ENCODE measurements around the gene AGBL4. TPM values are rescaled to one million over a fixed set of nuclear protein-coding genes. Genes with fewer than 3 reads are reported as not detected.

Gene AGBL4
- total RNA-seq, 1 experiment from 2014 or later, result not detected

DNA sequence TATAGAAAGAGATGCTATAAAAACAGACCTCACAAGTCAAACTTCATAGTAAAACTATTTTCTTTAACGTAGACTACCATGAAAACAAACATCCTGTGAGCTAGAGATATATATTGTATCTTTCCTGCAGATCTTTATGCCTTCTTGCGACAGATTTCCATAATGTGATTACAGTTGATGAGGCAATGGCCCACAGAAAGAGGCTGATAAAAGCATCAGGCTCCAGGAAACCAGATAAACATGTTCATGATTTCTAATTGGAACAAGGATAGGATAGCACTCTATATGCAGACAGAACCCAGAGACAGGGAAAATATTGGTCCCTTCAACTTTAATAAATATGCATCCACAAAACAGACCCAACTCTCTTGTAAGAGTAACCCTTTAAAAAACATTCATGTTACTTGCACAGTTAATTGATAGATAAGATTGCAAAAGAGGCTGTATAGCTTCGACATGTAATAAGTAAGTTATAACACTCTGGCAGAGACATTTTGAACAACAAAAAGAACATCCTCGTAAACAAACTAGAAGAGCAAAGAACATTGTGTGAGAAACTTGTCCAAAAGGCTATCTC lies 329.4 kb downstream of the AGBL4 start:
- no peak for DNase-seq (ENCODE audit: low spot score)

DNA sequence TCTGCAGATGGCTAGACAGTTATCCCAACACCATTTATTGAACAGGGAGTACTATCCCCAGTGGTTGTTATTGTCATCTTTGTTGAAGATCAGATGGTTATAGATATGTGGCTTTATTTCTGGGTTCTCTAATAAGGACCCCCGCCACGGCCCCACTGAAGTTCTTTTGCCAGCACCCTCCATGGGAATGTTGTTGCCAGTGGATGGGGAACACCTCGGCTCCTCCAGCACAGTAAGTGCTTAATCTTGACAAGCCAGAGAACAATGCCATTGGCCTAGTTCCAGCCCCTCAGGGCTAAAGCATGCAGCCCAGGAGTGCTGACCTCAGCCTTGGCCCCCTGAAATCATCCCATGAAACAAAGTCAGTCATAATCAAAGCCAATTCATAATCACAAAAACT lies 337.6 kb downstream of the AGBL4 start:
- no peak for DNase-seq (ENCODE audit: low spot score)

DNA sequence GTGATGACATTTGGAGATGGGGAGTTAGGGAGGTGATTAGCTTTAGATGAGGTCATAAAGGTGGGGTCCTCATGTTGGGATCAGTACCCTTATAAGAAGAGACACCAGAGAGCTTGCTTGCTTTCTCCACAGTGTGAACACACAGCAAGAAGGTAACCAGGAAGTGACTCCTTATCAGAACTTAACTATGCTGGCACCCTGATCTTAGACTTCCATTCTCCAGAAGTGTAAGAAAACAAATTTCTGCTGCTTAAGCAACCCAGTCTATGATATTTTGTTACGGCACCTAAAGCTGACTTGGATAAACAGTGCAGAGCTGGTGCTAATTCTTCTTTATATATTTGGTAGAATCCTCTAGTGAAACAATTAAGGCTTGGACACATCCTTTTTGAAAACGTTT lies 346.0 kb downstream of the AGBL4 start:
- DNase-seq (ENCODE audit: low spot score), result no peak

- no peak for DNase-seq (ENCODE audit: low spot score)
Observed at GRCh38 chr1:49651136-49651535, 372.6 kb downstream of the AGBL4 start.

DNA sequence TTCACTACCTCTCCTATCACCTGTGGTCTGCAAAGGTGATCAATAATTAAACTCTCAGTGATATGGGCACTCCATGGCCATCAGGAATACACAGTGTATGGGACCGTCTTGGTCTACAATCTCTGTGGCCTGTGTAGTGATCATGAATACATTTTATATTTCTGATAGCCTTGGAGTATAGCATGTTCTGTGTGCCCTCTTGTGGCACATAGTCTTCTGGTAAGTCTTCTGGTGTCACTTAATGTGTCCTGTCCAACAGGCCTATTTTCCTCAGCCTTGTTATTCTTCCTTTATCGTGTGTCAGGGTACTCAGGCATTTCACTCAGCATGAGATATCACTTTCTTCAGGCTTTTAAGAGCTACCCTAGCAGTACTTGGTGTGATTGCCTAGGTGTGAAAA lies 393.6 kb downstream of the AGBL4 start:
- DNase-seq (ENCODE audit: low spot score), result no peak

GRCh38 chr1:49627781-49628180 lies 396.0 kb downstream of the AGBL4 start:
- DNase-seq (ENCODE audit: low spot score), result no peak

DNA sequence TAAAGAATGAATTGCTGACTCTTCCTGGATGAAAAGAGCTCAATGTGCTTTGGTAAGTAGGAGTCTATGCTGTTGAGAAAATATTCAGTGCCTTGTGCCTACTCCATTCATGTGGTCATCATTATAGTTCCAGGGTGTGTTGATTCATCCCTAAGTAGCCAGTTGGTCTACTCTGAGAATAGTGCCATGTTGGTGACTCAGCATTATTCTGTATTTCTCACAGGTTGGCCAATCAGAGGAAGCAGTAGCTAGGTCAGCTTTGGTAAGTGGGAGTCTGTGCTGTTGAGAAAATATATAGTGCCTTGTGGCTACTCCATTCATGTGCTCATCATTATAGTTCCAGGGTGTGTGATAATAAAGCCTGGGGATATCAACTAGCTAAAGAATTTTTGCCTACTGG lies 397.3 kb downstream of the AGBL4 start:
- DNase-seq (ENCODE audit: low spot score), result no peak

DNA sequence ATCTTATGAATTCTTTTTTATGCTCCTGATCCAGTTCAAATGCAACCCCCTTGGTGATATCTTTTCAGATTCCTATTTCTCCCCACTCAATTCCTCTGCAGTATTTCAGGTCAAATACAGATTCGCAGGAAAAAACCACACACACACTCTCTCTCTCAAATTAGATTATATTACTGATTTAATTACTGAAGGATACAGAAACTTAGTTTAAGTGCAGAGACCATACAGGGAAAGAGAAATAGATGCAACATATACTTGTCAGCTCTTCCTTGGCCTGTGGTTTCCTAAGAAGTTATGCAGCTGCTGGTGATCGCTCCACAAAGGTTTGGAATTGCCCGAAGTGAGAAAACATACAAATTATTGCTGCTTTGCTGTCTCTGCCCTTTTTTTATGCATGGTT lies 400.9 kb downstream of the AGBL4 start:
- no peak for DNase-seq (ENCODE audit: low spot score)

- no peak for DNase-seq (ENCODE audit: low spot score)
Observed at GRCh38 chr1:49606082-49606481, 417.7 kb downstream of the AGBL4 start.

- no peak for DNase-seq (ENCODE audit: low spot score)
Observed at GRCh38 chr1:49597436-49597835, 426.3 kb downstream of the AGBL4 start.

DNA sequence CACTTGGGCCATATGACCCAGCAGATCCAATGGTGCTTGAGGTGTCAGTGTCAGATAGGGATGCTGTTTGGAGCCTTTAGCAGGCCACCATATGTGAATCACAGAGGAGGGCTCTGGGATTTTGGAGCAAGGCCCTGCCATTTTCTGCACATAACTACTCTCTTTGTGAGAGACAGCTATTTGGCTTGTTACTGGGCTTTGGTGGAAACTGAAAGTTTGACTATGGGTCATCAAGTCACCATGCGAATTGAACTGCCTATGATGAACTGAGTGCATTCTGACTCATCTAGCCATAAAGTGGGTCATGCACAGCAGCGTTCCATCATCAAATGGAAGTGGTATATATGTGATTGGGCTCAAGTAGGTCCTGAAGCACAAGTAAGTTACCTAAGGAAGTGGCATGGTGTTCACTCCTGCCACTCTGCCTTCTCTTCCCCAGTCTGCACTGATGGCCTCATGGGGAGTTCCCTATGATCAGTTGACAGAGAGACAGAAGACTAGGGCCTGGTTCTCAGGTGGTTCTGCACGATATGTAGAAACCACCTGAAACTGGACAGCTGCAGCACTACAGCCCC lies 447.3 kb downstream of the AGBL4 start:
- no peak for DNase-seq (ENCODE audit: low spot score)

DNA sequence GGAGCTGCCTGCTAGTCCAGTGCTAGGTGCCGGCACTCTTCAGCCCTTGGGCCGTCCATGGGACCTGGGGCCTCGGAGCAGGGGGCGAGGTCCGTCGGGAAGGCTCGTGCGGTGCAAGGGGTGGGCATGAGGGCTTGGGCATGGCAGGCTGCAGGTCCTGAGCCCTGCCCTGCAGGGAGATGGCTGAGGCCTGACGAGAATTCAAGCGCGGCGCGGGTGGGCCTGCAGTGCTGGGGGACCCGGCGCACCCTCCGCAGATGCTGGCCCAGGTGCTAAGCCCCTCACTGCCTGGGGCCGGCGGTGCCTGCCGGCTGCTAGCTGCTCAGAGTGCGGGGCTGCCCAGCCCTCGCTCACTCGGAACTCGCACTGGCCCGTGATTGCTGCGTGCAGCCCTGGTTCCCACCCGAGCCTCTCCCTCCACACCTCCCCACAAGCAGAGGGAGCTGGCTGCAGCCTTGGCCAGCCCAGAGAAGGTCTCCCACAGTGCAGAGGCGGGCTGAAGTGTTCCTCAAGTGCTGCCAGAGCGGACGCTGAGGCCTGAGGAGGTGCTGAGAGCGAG lies 467.0 kb downstream of the AGBL4 start:
- no peak for DNase-seq (ENCODE audit: low spot score)

- DNase-seq (ENCODE audit: low spot score), result no peak
Observed at GRCh38 chr1:49552101-49552500, 471.7 kb downstream of the AGBL4 start.

GRCh38 chr1:49544615-49545014 lies 479.1 kb downstream of the AGBL4 start:
- DNase-seq (ENCODE audit: low spot score), result no peak

DNA sequence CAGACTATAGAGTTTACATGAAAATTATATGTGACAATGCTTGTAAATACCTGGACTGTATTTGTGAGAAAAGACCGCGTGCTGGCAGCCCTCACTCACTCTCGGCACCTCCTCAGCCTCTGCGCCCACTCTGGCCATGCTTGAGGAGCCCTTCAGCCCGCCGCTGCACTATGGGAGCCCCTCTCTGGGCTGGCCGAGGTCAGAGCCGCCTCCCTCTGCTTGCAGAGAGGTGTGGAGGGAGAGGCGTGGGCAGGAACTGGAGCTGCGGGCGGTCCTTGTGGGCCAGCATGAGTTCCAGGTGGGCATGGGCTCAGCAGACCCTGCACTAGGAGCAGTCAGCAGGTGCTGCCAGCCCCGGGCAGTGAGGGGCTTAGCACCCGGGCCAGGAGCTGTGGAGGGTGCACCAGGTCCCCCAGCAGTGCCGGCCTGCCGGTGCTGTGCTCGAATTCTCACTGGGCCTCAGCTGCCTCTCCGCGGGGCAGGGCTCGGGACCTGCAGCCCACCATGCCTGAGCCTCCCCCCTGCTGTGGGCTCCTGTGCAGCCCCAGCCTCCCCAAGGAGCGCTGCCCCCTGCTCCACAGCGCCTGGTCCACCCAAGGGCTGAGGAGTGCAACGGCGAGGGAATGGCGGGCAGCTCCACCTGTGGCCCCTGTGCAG lies 482.5 kb downstream of the AGBL4 start:
- DNase-seq (ENCODE audit: low spot score), result no peak

DNA sequence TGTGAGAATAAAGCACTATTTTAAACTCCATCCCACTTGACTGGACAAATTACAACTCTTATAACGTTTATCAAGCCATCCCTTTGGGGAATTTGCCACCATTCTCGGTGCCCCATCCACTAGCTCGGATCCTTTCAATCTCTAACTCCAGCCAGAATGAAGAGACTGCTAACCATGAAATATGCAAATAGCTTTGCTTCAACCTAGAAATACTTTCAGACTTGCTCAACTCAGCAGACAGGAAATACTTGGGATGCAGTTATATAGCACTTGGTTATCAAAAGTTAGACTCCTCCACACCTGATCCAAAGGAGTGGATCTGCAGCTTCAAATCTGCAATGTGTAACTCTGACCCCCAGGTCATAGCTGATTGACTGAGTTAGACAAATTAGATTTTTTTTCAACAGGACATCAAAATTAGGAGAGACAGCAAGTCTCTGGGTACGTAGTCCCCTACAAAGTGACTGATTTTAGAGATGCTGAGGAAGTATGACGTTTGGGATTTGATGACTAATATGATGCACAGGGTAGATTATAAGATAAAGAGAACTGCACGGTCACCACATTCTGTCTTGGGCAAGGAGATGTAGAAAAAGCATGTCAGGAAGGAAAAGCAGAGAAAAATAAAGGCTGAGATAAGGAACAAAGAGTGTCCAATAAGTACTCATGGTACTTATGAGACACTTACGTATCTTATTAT lies 496.0 kb downstream of the AGBL4 start:
- peak; percentile 0 for DNase-seq (ENCODE audit: low spot score)

GRCh38 chr1:49526672-49527071 lies 497.1 kb downstream of the AGBL4 start:
- no peak for DNase-seq (ENCODE audit: low spot score)

- DNase-seq (ENCODE audit: low spot score), result no peak
Observed at GRCh38 chr1:49523764-49524163, 500.0 kb downstream of the AGBL4 start.

- DNase-seq (ENCODE audit: low spot score), result no peak
Observed at GRCh38 chr1:49466961-49467360, 556.8 kb downstream of the AGBL4 start.

GRCh38 chr1:49465486-49466185 lies 558.1 kb downstream of the AGBL4 start:
- peak; percentile 2 for DNase-seq (ENCODE audit: low spot score)

DNA sequence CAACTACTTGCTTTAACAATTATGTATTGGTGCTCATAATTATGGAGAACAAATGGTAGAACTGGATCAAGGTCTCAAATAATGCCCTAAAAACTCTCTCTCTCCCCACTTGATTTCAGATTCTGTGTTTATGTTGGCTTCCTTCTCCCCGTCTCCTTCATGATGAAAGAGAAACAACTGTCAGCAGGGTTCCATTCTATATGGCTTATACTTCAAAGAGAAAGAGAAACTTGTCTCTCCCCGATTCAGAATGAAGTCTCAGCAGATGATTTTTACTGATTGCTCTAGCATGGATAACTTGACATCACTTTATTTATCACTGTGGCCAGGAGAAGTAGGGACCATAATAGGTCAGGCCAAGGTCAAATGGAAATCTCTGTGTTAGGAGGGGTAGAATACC lies 575.6 kb downstream of the AGBL4 start:
- DNase-seq (ENCODE audit: low spot score), result no peak

GRCh38 chr1:49436865-49437264 lies 586.9 kb downstream of the AGBL4 start:
- DNase-seq (ENCODE audit: low spot score), result no peak
